ENCODE data around the gene AFG1L. TPM values are rescaled to one million over a fixed set of nuclear protein-coding genes. Genes with fewer than 3 reads are reported as not detected.

AFG1L gene
- total RNA-seq, 1 donor from 2014 or later, result 3.7 TPM

DNA sequence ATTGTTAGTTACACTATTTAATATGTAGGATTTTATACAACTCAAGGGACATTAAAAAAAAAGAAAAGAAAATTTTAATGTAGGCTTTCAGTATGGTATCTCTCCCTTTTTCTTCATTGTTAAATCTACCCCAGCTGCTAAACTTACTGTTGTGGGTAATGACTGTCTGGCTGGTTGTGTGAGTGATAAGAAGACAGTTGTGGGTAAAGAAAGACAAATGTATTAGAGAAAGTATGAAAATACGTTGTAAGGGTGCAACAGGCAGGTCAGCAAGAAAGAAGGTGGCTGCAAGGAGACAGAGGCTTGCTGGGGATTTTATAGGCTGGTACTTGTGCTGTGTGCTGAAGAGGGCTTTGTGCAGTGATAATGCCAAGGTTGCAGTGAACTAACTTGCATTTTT lies 174.5 kb downstream of the AFG1L start:
- no peak for TF ChIP-seq POLR2AphosphoS5 (IDR thresholded peaks at IDR 0.05; ENCODE audit: insufficient read depth in 1 of 2, low read depth in 1 of 2)
- TF ChIP-seq, protein P1, sequence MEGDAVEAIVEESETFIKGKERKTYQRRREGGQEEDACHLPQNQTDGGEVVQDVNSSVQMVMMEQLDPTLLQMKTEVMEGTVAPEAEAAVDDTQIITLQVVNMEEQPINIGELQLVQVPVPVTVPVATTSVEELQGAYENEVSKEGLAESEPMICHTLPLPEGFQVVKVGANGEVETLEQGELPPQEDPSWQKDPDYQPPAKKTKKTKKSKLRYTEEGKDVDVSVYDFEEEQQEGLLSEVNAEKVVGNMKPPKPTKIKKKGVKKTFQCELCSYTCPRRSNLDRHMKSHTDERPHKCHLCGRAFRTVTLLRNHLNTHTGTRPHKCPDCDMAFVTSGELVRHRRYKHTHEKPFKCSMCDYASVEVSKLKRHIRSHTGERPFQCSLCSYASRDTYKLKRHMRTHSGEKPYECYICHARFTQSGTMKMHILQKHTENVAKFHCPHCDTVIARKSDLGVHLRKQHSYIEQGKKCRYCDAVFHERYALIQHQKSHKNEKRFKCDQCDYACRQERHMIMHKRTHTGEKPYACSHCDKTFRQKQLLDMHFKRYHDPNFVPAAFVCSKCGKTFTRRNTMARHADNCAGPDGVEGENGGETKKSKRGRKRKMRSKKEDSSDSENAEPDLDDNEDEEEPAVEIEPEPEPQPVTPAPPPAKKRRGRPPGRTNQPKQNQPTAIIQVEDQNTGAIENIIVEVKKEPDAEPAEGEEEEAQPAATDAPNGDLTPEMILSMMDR (IDR thresholded peaks at IDR 0.05), result no peak
- no peak for TF ChIP-seq POLR2A (IDR thresholded peaks at IDR 0.05)
- Histone ChIP-seq H3K27ac (no peak overlapping the region), H3K27me3 (no peaks in the 10 kb centered on the region), H3K9me3 (no peaks in the 10 kb centered on the region), H3K4me1 (no peaks in the 10 kb centered on the region), H3K4me3 (no peak overlapping the region), H3K36me3 (no peaks in the 10 kb centered on the region)
- no peak for DNase-seq (ENCODE audit: extremely low spot score in 2 of 2)
- intact Hi-C loops (cut with DNase I), result no loop called here

DNA sequence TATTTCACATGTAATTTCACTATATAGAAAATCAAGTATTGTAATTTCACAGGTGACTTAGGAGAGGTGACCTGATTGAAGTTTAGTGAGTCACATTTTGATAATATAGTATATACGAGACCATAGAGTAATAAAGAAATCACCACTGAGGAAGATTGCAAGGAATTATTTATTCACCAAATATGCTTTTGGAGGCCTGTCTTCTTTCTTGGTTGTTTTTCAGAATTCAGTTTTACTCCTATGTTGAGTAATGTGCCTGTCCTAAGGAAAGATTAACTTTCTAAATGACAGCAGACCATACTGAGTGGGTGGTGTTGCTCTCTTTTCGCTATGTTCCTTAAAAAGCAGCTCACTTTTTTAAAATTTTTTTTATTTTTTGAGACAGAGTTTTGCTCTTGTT lies 178.3 kb downstream of the AFG1L start:
- no peaks in the 10 kb centered on the region for H3K4me1 ChIP-seq
- H3K4me3 ChIP-seq, result no peak overlapping the region
- H3K36me3 ChIP-seq, result no peaks in the 10 kb centered on the region
- intact Hi-C loops (cut with DNase I), result no loop called here
- DNase-seq (ENCODE audit: extremely low spot score in 2 of 2), result no peak
- no peaks in the 10 kb centered on the region for H3K9me3 ChIP-seq
- H3K27me3 ChIP-seq, result no peaks in the 10 kb centered on the region
- no peak overlapping the region for H3K27ac ChIP-seq
- TF ChIP-seq, protein P1 (IDR thresholded peaks at IDR 0.05), result no peak
- no peak for TF ChIP-seq POLR2A (IDR thresholded peaks at IDR 0.05)
- TF ChIP-seq POLR2AphosphoS5 (IDR thresholded peaks at IDR 0.05; ENCODE audit: insufficient read depth in 1 of 2, low read depth in 1 of 2), result no peak

DNA sequence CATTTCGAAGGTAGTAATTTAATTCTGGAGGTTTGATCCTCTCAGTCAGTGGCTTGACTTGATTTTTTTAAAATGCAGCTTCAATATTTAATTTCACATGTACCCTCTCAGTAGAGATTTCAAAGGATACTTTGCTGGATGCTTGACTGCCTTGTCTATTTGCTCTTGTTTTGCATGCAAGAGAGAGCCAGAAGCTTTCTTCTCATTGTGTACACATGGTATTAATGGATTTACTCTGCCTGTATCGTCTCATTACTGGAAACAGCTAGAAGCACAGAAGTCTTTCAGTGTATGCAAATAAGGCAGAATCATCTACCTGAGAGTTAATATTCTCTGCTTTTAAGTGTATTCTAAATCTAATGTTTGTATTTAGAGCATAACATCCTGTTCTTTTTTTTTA lies 181.5 kb downstream of the AFG1L start:
- Histone ChIP-seq H3K27me3 (no peaks in the 10 kb centered on the region), H3K9me3 (no peaks in the 10 kb centered on the region), H3K27ac (no peak overlapping the region), H3K4me3 (no peak overlapping the region), H3K4me1 (no peaks in the 10 kb centered on the region), H3K36me3 (no peaks in the 10 kb centered on the region)
- intact Hi-C loops (cut with DNase I), result no loop called here
- no peak for TF ChIP-seq POLR2A (IDR thresholded peaks at IDR 0.05)
- no peak for TF ChIP-seq POLR2AphosphoS5 (IDR thresholded peaks at IDR 0.05; ENCODE audit: insufficient read depth in 1 of 2, low read depth in 1 of 2)
- TF ChIP-seq, protein P1 (IDR thresholded peaks at IDR 0.05), result no peak
- DNase-seq (ENCODE audit: extremely low spot score in 2 of 2), result no peak

DNA sequence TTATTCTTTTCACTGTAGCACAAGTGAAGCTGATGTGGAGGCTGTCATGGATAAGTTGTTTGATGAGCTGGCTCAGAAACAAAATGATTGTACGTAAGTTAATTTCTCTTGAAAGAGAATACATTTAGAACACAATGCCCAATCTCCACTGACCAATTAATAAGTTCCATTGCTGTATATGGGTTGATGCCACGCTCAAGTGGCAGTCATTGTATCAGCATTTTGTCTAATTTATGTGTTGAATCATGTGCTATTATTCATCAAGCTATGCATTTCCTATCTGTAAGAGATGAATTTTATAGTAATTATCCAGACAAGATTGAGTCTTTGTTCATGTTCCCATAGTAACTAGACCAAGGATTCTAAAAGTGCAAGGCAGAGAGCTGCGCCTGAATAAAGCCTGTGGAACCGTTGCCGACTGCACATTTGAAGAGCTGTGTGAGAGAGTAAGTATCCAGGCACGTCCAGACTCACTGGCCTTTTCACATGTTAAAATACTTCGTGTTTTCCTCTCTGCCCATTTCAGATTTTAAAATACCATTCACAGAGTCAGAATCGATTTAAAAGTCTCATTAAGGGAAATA lies 182.1 kb downstream of the AFG1L start:
- Histone ChIP-seq H3K9me3 (no peaks in the 10 kb centered on the region), H3K27me3 (no peaks in the 10 kb centered on the region), H3K36me3 (no peaks in the 10 kb centered on the region), H3K27ac (no peak overlapping the region), H3K4me3 (no peak overlapping the region), H3K4me1 (no peaks in the 10 kb centered on the region)
- TF ChIP-seq, protein P1 (IDR thresholded peaks at IDR 0.05), result no peak
- no peak for TF ChIP-seq POLR2A (IDR thresholded peaks at IDR 0.05)
- no peak for TF ChIP-seq POLR2AphosphoS5 (IDR thresholded peaks at IDR 0.05; ENCODE audit: insufficient read depth in 1 of 2, low read depth in 1 of 2)
- intact Hi-C loops (cut with DNase I), result no loop called here
- no peak for DNase-seq (ENCODE audit: extremely low spot score in 2 of 2)

DNA sequence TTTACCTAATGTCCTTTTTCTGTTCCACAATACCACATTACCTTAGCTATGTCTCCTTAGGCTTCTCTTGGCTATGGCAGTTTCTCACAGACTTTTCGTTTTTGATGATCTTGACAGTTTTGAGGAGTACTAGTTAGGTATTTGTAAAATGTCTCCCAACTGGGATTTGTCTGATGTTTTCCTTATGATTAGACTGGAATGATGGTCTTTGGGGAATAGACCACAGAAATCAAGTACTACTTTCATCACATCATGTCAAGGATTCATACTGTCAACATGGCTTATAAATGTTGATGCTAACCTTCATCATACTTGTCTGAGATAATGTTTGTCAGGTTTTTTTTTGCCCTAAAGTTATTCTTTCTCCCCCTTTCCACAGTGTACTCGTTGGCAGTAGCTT lies 187.7 kb downstream of the AFG1L start:
- no peak for DNase-seq (ENCODE audit: extremely low spot score in 2 of 2)
- TF ChIP-seq, protein P1 (IDR thresholded peaks at IDR 0.05), result no peak
- no peak for TF ChIP-seq POLR2A (IDR thresholded peaks at IDR 0.05)
- H3K27ac ChIP-seq, result no peak overlapping the region
- H3K4me3 ChIP-seq, result no peak overlapping the region
- no peaks in the 10 kb centered on the region for H3K4me1 ChIP-seq
- H3K36me3 ChIP-seq, result no peaks in the 10 kb centered on the region
- H3K9me3 ChIP-seq, result no peaks in the 10 kb centered on the region
- intact Hi-C loops (cut with DNase I), result no loop called here
- no peaks in the 10 kb centered on the region for H3K27me3 ChIP-seq
